EH (cell line): ENCODE measurements around the gene PNISR.

Experiments used
- DNase-seq: peaks from one replicate; pipeline ENCODE4 v3.0.0-alpha.2; 2015; ENCODE audit warnings: low read depth

The PNISR gene

DNA sequence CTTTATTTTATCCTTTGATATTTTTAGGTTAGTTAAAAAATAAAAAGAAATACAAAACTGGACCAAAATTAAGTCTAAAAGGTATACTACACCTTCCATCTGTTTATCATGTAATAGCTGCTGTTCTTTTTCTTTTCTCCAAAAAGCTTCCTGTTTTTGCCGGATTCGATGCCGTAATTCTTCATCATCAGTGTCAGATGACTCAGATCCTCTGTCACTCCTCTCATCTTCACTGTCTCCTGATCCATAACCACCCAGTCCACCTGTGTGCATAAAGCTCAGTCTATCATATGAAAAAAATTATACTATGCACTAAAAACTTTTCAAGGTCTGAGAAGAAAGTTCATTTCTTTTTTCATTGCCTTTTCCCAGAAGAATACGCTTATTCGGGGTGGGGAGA is 22.7 kb downstream of the PNISR start:
- DNase-seq: no peak

GRCh38 chr6:99397287-99397686 is 27.8 kb downstream of the PNISR start:
- DNase-seq: no peak

- peak; percentile 82 for DNase-seq
Measured at GRCh38 chr6:99393698-99394531, 31.2 kb downstream of the PNISR start, which contains the start of gene COQ3. COQ3 (minus strand) TSS chr6:99394195; CDS start chr6:99394179, 16 bp downstream.

GRCh38 chr6:99393366-99393697 is 31.8 kb downstream of the PNISR start:
- no peak for DNase-seq

GRCh38 chr6:99390896-99391295 is 34.2 kb downstream of the PNISR start:
- DNase-seq: no peak

DNA sequence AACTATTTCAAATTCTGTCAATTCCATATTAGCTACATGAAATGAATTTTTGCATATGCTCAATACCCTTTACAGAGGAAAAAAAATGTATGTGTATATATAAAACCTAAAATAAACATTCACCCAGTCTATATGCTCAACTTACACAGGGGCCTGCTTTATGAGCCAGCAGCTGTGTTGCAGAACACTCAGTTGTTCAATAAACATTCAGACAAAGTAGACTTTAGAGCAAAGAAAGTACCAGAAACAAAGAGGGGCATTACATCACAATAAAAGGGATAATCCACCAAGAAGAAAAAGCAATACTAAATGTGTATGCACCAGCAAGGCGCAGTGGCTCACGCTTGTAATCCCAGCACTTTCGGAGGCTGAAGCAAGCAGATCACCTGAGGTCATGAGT is 40.6 kb downstream of the PNISR start:
- no peak for DNase-seq

- DNase-seq: no peak
Measured at GRCh38 chr6:99378636-99379035, 46.5 kb downstream of the PNISR start.

DNA sequence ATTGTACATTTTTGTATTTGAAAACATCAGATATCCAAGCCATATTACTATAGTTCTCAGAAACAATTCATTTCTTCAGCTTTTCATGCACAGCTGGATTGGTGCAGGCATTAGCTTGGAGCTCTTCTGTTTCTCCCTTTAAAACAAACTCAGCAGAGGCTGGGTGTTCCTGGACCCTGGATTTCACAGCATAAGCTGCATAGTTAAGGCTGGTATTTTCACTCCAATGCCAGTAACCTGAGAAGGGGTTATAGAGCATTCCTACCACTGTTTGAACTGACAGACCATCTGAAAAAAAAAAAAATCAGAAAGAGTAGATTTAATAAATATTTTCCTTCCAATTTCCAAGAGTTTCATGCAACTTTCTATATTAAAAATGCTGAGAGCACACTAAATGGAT is 55.6 kb downstream of the PNISR start:
- no peak for DNase-seq

- peak; percentile 9 for DNase-seq
Measured at GRCh38 chr6:99366852-99367251, 58.3 kb downstream of the PNISR start.

DNA sequence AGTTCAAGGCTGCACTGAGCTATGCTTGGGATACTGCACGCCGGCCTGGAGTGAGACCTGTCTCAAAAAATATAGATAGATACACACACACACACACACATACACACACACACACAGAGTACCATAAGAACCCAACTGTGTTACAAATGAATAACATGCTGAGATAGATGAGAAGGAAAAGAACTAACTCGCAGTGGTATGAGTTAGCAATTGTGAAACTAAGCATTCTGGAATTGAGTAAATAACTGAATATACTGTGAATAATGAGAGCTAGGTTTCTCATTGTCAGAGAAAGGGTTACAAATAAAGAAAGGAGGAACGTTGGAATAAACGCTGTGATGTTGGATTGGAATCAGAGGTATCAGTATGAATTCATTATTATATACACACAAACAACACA is 61.1 kb downstream of the PNISR start:
- no peak for DNase-seq

- no peak for DNase-seq
Measured at GRCh38 chr6:99362678-99363268, 62.3 kb downstream of the PNISR start.

- no peak for DNase-seq
Measured at GRCh38 chr6:99359800-99360199, 65.3 kb downstream of the PNISR start.

- no peak for DNase-seq
Measured at GRCh38 chr6:99356641-99357040, 68.5 kb downstream of the PNISR start.

DNA sequence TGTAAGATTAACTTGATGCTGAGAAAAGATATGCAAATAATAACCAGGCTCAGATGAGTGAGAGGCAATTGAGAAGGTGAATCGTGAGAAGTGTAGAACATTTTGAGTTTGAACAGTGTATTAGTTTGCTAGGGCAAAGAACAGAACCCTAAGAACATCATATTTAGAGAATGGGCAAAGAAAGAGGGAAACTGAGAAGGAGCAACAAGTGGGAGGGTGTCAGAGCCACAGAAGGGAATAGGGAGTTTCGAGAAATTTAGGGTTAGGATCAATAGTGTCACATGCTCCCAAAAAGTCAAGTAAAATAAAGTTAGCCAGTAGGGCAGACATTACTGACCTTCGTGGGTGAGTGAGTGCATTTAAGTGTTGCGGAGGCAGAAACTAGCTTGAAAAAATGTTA is 70.1 kb downstream of the PNISR start:
- no peak for DNase-seq

GRCh38 chr6:99353126-99353525 is 72.0 kb downstream of the PNISR start:
- DNase-seq: peak; percentile 26

DNA sequence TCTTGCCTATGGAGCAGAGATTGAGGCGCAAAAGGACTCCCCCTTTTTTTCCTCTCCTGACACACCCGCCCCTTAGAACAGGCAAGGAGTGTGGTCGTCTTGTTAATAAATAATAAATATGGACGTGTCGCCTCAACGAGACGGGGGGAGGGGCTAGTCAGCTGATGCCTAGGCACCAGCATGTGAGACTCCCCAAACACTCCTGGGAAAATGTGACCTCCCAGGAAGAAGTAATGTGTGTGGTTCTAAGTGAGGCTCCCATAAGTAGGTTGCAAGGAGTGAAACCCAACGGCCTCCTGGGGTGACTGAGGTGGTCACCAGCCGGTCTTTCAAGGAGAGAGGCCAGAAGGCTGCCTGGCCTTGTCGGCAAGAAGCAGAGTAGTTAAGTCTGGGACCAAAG is 74.5 kb downstream of the PNISR start:
- no peak for DNase-seq

DNA sequence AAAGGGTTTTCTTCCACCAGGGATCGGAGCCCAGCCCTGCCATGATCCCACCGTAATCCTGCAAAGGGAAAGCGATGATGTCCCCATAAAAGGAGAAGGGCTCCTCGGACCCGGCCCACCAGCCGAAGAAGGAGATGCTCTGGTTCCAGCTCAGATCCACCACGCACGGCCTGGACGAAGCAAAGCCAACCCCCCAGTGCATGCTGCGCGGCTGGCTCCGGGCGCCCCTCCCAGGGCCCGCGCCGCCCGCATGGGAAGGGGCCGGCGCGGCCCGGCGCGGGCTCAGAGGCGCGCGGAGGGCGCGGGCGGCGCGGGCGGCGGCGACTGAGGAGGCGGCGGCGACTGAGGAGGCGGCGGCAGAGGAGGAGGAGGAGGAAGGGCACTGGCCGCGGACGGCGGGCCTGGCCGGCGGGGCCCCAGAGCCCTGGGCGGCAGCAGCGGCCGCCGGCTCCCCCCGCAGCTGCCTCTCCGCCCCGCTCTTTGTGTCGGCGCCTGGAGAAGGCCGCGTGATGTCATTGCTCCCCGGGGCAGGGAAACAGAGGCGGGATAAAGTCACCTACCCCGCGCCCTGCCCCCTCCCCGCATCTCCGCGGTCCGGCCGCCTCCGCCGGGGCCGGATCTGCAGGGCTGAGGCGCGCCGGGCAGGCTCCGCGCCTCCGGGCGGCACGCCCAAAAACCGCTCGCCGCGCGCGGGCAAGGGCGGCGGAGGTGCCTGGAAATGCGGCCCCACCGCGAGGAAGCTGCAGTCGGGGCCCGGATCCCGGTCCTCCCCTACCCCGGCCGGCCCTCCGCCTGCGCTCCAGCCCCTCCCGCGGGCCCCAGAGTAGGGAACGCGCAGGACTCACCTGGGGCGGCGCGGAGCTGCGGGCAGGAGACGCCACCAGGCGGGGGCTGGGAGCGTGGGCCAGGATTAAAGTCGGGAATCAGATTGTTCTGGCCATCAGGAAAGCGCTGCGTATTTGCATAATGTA is 75.7 kb downstream of the PNISR start, which contains the start of gene FAXC:
Gene FAXC, minus strand, starts transcription at position 504 of the 971 bp plus-strand sequence. Its CDS starts 302 bp downstream, at position 202.
- DNase-seq: peak; percentile 49

DNA sequence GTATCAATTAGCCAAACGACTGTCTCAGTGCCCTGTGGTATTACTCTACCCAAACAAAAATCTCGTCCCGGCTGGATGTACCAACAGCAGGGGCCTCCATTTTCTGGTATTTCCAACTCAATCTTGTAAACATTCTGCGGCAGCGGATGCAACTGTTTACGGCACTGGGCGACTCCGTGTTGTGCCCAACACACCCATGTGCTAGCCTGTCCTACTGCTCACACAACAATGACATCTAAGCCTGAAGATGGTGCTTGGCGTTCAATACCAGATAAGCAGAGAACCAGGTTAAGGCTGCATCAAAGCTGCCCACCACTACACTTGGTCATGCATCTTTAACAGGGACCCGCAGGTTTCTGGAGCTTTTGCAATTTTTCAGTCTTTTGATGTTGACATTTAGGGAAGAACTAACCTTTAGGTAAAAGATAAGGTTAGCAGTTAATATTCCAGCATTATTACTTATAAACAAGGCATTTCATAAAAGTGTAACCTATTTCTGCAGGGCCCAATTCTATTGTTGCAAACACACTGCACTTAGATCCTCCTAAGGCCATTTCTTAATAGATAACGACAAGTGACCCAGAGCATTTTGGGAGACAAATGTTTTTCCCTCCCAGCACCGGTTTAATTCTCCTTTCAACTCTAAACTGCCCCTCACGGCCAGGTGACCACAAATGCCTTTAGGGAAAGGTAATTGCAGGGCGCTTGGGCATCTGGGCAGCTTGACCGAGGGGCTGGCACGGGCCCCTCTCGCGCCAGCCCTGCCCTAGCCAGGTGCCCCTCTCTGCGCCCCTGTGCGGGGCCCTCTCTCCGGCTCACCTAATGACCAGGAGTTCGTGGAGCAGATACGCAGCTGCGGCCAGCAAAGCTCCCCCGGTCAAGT is 76.6 kb downstream of the PNISR start:
- DNase-seq: no peak
